Measurements from ENCODE around the gene ADCY7.

ADCY7 gene

DNA sequence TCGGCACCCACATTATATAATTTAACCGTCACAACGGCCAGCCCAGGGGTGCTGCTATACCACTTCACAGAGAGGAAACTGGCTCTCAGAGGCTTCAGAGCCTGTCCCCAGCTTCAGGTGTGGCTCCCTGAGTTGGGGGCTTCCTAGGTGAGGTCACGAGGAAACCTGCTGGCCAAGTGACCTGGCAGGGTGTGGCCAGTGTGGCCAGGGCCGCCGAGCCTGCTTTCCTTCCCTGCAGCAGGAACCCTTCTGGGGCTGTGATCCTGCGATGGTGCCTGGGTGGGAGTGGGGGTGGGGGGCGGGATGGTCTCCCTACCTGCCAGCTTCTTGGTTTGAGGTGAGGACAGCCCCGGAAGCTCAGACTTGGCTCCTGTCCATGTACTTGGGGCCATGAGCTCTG lies 39.9 kb downstream of the ADCY7 start:
- DNase-seq (ENCODE audit: low read depth) = no peak
- TF ChIP-seq POLR2A (IDR thresholded peaks at IDR 0.05; ENCODE audit: extremely low read depth, insufficient read length) = no peak
- no peak for TF ChIP-seq CTCF (IDR thresholded peaks at IDR 0.05; ENCODE audit: low read depth, low read length)
- no peak for TF ChIP-seq MYC (IDR thresholded peaks at IDR 0.05; ENCODE audit: low read depth, low read length)
- TF ChIP-seq MAX (IDR thresholded peaks at IDR 0.05; ENCODE audit: low read depth, low read length) = no peak
- H3K4me3 ChIP-seq (ENCODE audit: low read depth, low read length) = no peak overlapping the region

GRCh38 chr16:50308237-50308965 lies 42.0 kb downstream of the ADCY7 start:
- TF ChIP-seq MYC (IDR thresholded peaks at IDR 0.05; ENCODE audit: low read depth, low read length) = no peak
- no peak for TF ChIP-seq MAX (IDR thresholded peaks at IDR 0.05; ENCODE audit: low read depth, low read length)
- no peak for TF ChIP-seq POLR2A (IDR thresholded peaks at IDR 0.05; ENCODE audit: extremely low read depth, insufficient read length)
- TF ChIP-seq CTCF (IDR thresholded peaks at IDR 0.05; ENCODE audit: low read depth, low read length) = no peak
- no peak for DNase-seq (ENCODE audit: low read depth)
- no peak overlapping the region for H3K4me3 ChIP-seq (ENCODE audit: low read depth, low read length)

DNA sequence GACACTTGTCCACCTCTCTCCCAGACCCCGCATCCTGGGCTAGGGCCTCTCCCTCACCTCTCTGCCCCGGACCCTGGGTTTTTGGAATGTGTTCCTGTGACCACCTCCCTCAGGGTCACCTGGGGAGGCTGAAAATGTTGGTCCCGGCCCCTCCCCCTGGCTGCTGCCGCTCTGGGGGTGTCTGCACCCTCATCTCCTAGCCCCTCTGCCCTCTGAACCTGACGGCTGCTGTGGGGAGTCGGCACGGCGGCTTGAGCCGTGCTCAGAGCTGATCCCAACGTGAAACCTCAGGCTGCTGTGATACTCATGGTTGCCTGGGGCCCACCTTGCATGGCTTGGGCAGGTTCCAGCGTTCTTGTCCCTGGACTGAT lies 42.8 kb downstream of the ADCY7 start:
- DNase-seq (ENCODE audit: low read depth) = no peak
- TF ChIP-seq CTCF (IDR thresholded peaks at IDR 0.05; ENCODE audit: low read depth, low read length) = no peak
- no peak for TF ChIP-seq POLR2A (IDR thresholded peaks at IDR 0.05; ENCODE audit: extremely low read depth, insufficient read length)
- no peak for TF ChIP-seq MAX (IDR thresholded peaks at IDR 0.05; ENCODE audit: low read depth, low read length)
- TF ChIP-seq MYC (IDR thresholded peaks at IDR 0.05; ENCODE audit: low read depth, low read length) = no peak

DNA sequence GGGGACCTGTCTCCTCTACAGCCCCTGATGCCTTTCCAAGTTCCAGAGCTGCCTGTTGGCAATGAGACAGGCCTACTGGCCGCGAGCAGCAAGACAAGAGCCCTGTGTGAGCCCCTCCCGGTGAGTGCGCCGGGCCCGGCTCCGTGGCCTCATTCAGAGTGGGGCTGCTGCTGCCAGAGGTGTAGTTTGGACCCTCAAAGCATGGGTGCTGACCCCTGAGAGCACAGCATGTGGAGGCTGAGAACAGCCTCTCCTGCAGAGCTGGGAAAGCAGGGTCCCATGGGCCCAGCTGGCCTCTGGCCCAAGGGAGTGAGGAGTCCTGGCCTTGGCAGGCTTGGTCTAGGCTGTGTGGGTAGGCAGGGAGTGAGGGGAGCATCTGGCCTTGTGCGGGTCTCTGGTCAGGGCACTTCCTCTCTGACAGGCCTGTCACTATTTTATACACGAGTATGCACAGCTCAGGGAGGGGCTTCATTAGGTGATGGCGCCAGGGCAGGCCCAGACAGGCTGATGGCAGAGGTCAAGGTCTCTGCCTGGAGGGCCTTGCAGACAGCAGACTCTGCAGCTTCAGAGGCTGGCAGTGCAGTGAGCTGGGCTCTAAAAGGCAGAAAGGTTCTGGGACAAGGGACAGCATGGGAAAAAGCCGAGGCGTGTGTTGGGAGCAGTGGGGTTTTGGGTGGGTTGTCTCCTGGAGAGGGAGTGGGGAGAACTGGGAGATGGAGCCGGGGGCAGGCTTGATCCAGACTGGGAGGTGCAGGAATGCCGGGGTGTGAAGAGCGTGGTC lies 43.4 kb downstream of the ADCY7 start:
- TF ChIP-seq CTCF (IDR thresholded peaks at IDR 0.05; ENCODE audit: low read depth, low read length) = no peak
- no peak for TF ChIP-seq POLR2A (IDR thresholded peaks at IDR 0.05; ENCODE audit: extremely low read depth, insufficient read length)
- no peak for TF ChIP-seq MYC (IDR thresholded peaks at IDR 0.05; ENCODE audit: low read depth, low read length)
- peak; percentile 6; the same call in 1 of the 2 replicates for TF ChIP-seq MAX (IDR thresholded peaks at IDR 0.05; ENCODE audit: low read depth, low read length)
- no peak overlapping the region for H3K4me3 ChIP-seq (ENCODE audit: low read depth, low read length)
- DNase-seq (ENCODE audit: low read depth) = peak; percentile 66

More for the DNA sequence above, 42.8 kb downstream of the ADCY7 start:
- H3K4me3 ChIP-seq (ENCODE audit: low read depth, low read length) = no peak overlapping the region

GRCh38 chr16:50310308-50311133 lies 44.2 kb downstream of the ADCY7 start:
- no peak for DNase-seq (ENCODE audit: low read depth)
- H3K4me3 ChIP-seq (ENCODE audit: low read depth, low read length) = no peak overlapping the region
- TF ChIP-seq POLR2A (IDR thresholded peaks at IDR 0.05; ENCODE audit: extremely low read depth, insufficient read length) = no peak
- no peak for TF ChIP-seq MYC (IDR thresholded peaks at IDR 0.05; ENCODE audit: low read depth, low read length)
- TF ChIP-seq CTCF (IDR thresholded peaks at IDR 0.05; ENCODE audit: low read depth, low read length) = no peak
- no peak for TF ChIP-seq MAX (IDR thresholded peaks at IDR 0.05; ENCODE audit: low read depth, low read length)
